HEK293 (cell line): ENCODE data around the gene ZNF345.

Experiments used
- BCL11B ChIP-seq: fragments of 450-650 bp; formaldehyde crosslinking; IDR thresholded peaks from 2 replicates; pipeline ENCODE4 v1.5.1; 2016; ENCODE audit warnings: low read depth, missing biosample characterization, missing genetic modification characterization
- EGR2 ChIP-seq: fragments of 450-650 bp; formaldehyde crosslinking; IDR thresholded peaks from 2 replicates; pipeline ENCODE4 v1.5.1; 2016; ENCODE audit warnings: low read depth, missing biosample characterization, missing genetic modification characterization
- GLIS2 ChIP-seq: fragments of 450-650 bp; formaldehyde crosslinking; IDR thresholded peaks from 2 replicates; pipeline ENCODE4 v1.5.1; 2016; ENCODE audit warnings: missing biosample characterization, missing genetic modification characterization
- KLF8 ChIP-seq: fragments of 450-650 bp; formaldehyde crosslinking; IDR thresholded peaks from 2 replicates; pipeline ENCODE4 v1.5.1; 2016; ENCODE audit warnings: missing biosample characterization, missing genetic modification characterization
- KLF9 ChIP-seq: fragments of 450-650 bp; formaldehyde crosslinking; IDR thresholded peaks from 2 replicates; pipeline ENCODE4 v1.5.1; 2016; ENCODE audit warnings: missing biosample characterization, missing genetic modification characterization, low read depth
- OVOL3 ChIP-seq: fragments of 450-650 bp; formaldehyde crosslinking; IDR thresholded peaks from 2 replicates; pipeline ENCODE4 v1.5.1; 2016; ENCODE audit warnings: missing biosample characterization, missing genetic modification characterization
- PRDM1 ChIP-seq: fragments of 450-650 bp; formaldehyde crosslinking; IDR thresholded peaks from 2 replicates; pipeline ENCODE4; 2016; ENCODE audit warnings: missing biosample characterization, missing genetic modification characterization
- SP7 ChIP-seq: fragments of 450-650 bp; formaldehyde crosslinking; IDR thresholded peaks from 2 replicates; pipeline ENCODE4 v1.5.1; 2016; ENCODE audit warnings: missing biosample characterization, missing genetic modification characterization
- ZBTB20 ChIP-seq: fragments of 450-650 bp; formaldehyde crosslinking; IDR thresholded peaks from 2 replicates; pipeline ENCODE4 v1.5.1; 2016; ENCODE audit warnings: missing biosample characterization, missing genetic modification characterization
- ZFP69B ChIP-seq: fragments of 450-650 bp; formaldehyde crosslinking; IDR thresholded peaks from 2 replicates; pipeline ENCODE4 v1.5.1; 2016; ENCODE audit warnings: missing biosample characterization, missing genetic modification characterization
- ZNF114 ChIP-seq: fragments of 450-650 bp; formaldehyde crosslinking; IDR thresholded peaks from 2 replicates; pipeline ENCODE4 v1.5.0; 2017; ENCODE audit warnings: missing biosample characterization, missing genetic modification characterization
- ZNF221 ChIP-seq: fragments of 450-650 bp; formaldehyde crosslinking; IDR thresholded peaks from 2 replicates; pipeline ENCODE4 v1.5.1; 2017; ENCODE audit warnings: missing biosample characterization, missing genetic modification characterization, borderline replicate concordance
- ZNF24 ChIP-seq: fragments of 450-650 bp; formaldehyde crosslinking; IDR thresholded peaks from 2 replicates; pipeline ENCODE4 v1.5.1; 2016; ENCODE audit warnings: missing biosample characterization, missing genetic modification characterization
- ZNF292 ChIP-seq: fragments of 450-650 bp; formaldehyde crosslinking; IDR thresholded peaks from 2 replicates; pipeline ENCODE4 v1.5.1; 2016; ENCODE audit warnings: low read depth, missing biosample characterization, missing genetic modification characterization, borderline replicate concordance
- ZNF324 ChIP-seq: fragments of 450-650 bp; formaldehyde crosslinking; IDR thresholded peaks from 2 replicates; pipeline ENCODE4 v1.5.1; 2016; ENCODE audit warnings: missing biosample characterization, missing genetic modification characterization
- ZNF391 ChIP-seq: fragments of 450-650 bp; formaldehyde crosslinking; IDR thresholded peaks from 2 replicates; pipeline ENCODE4 v1.5.1; 2016; ENCODE audit warnings: low read depth, missing biosample characterization, missing genetic modification characterization, borderline replicate concordance
- ZNF416 ChIP-seq: fragments of 450-650 bp; formaldehyde crosslinking; IDR thresholded peaks from 2 replicates; pipeline ENCODE4 v1.5.1; 2016; ENCODE audit warnings: missing biosample characterization, missing genetic modification characterization
- ZNF433 ChIP-seq: fragments of 450-650 bp; formaldehyde crosslinking; IDR thresholded peaks from 2 replicates; pipeline ENCODE4 v1.5.1; 2016; ENCODE audit warnings: missing biosample characterization, missing genetic modification characterization, low read depth
- ZNF529 ChIP-seq: fragments of 450-650 bp; formaldehyde crosslinking; IDR thresholded peaks from 2 replicates; pipeline ENCODE4 v1.5.1; 2017; ENCODE audit warnings: missing genetic modification characterization, missing biosample characterization; ENCODE audit not compliant: insufficient replicate concordance
- ZNF837 ChIP-seq: fragments of 450-650 bp; formaldehyde crosslinking; IDR thresholded peaks from 2 replicates; pipeline ENCODE4 v1.5.1; 2016; ENCODE audit warnings: missing biosample characterization, missing genetic modification characterization
- ZSCAN30 ChIP-seq: fragments of 450-650 bp; IDR thresholded peaks from 2 replicates; pipeline ENCODE4 v1.5.1; 2018; ENCODE audit warnings: missing biosample characterization, mild to moderate bottlenecking, missing genetic modification characterization, moderate library complexity
- TF ChIP-seq, protein P1 (sequence below): fragments of 450-650 bp; formaldehyde crosslinking; IDR thresholded peaks from 2 replicates; pipeline ENCODE4 v1.5.1; 2016; ENCODE audit warnings: missing biosample characterization, missing genetic modification characterization
- TF ChIP-seq, protein P2 (sequence below): fragments of 450-650 bp; formaldehyde crosslinking; IDR thresholded peaks from 2 replicates; pipeline ENCODE4 v1.5.1; 2016; ENCODE audit warnings: missing biosample characterization, missing genetic modification characterization
- TF ChIP-seq, protein P3 (sequence below): fragments of 450-650 bp; formaldehyde crosslinking; IDR thresholded peaks from 2 replicates; pipeline ENCODE4 v1.5.1; 2016; ENCODE audit warnings: missing biosample characterization, missing genetic modification characterization
- TF ChIP-seq, protein P4 (sequence below): fragments of 450-650 bp; formaldehyde crosslinking; conservative IDR thresholded peaks from 2 replicates; pipeline ENCODE4 v1.5.1; 2016; ENCODE audit warnings: low read depth, missing biosample characterization, missing genetic modification characterization

The ZNF345 gene

DNA sequence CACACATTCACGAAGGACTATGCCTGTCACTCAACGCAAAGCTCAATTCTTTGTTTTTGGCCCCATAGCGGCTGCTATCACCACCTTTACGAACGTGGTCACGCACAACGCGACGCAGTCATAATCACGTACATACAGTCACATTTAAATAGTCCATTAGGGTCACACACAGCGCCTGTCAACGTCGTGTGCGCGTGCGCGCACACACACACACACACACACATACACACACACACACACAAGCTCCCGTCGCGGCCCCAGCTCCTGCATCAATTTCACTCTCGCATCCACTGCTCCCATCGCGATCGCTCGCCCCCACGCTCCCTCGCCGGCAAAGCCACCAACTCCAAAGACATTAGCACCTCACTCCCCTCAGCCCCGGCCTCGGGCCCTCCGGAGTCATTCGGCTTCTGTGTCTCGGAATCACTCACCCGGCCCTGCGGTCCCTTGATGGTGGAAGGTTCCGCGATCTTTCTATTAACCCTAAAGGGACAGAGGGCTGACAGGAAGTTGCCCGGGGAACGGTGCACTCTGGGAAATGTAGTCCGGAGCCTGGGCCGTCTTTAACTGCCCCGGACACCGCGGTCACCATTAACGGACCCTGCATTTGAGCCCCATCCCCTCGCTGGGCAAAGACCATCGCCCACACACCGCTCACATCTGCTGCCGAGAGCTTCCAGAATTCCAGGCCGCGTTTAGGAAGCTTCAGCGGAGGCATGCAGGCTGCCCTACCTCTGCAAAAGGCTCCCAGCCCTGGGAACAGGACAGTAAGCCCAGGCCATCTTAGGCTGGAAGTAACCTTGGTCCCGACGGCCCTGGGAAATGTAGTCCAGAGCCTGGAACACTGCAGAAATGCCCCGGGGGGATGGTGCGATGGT lies 12.5 kb upstream of the ZNF345 start, which contains the start of gene ZNF790 (continued):
- TF ChIP-seq ZNF433 (tag by site-specific recombination) = peak; percentile 46; the same call in 1 of the 2 replicates
- TF ChIP-seq, protein P1, sequence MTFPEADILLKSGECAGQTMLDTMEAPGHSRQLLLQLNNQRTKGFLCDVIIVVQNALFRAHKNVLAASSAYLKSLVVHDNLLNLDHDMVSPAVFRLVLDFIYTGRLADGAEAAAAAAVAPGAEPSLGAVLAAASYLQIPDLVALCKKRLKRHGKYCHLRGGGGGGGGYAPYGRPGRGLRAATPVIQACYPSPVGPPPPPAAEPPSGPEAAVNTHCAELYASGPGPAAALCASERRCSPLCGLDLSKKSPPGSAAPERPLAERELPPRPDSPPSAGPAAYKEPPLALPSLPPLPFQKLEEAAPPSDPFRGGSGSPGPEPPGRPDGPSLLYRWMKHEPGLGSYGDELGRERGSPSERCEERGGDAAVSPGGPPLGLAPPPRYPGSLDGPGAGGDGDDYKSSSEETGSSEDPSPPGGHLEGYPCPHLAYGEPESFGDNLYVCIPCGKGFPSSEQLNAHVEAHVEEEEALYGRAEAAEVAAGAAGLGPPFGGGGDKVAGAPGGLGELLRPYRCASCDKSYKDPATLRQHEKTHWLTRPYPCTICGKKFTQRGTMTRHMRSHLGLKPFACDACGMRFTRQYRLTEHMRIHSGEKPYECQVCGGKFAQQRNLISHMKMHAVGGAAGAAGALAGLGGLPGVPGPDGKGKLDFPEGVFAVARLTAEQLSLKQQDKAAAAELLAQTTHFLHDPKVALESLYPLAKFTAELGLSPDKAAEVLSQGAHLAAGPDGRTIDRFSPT (tag by site-specific recombination) = no peak
- peak; percentile 71 for TF ChIP-seq PRDM1 (tag by site-specific recombination)
- TF ChIP-seq EGR2 (tag by site-specific recombination) = no peak; the same call in 1 of the 2 replicates
- peak; percentile 99 for TF ChIP-seq ZNF24 (tag by site-specific recombination)
- peak; percentile 98 for TF ChIP-seq ZNF837 (tag by site-specific recombination)
- no peak for TF ChIP-seq ZNF292
- 0 out of 2 replicates have a peak, but pooled peaks have one; percentile 46 for TF ChIP-seq KLF9 (tag by site-specific recombination)
- peak; percentile 99 for TF ChIP-seq ZNF391
- peak; percentile 96 for TF ChIP-seq ZSCAN30 (tag by site-specific recombination)
- TF ChIP-seq ZNF221 (tag by site-specific recombination) = 0 out of 2 replicates have a peak, but pooled peaks have one; percentile 49
- TF ChIP-seq ZNF416 (tag by site-specific recombination) = peak; percentile 19
- TF ChIP-seq, protein P2, sequence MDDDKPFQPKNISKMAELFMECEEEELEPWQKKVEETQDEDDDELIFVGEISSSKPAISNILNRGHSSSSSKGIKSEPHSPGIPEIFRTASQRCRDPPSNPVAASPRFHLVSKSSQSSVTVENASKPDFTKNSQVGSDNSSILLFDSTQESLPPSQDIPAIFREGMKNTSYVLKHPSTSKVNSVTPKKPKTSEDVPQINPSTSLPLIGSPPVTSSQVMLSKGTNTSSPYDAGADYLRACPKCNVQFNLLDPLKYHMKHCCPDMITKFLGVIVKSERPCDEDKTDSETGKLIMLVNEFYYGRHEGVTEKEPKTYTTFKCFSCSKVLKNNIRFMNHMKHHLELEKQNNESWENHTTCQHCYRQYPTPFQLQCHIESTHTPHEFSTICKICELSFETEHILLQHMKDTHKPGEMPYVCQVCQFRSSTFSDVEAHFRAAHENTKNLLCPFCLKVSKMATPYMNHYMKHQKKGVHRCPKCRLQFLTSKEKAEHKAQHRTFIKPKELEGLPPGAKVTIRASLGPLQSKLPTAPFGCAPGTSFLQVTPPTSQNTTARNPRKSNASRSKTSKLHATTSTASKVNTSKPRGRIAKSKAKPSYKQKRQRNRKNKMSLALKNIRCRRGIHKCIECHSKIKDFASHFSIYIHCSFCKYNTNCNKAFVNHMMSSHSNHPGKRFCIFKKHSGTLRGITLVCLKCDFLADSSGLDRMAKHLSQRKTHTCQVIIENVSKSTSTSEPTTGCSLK (tag by site-specific recombination) = no peak
- TF ChIP-seq KLF8 (tag by site-specific recombination) = peak; percentile 98
- no peak for TF ChIP-seq ZNF114 (tag by site-specific recombination)
- peak; percentile 100 for TF ChIP-seq ZBTB20
- TF ChIP-seq BCL11B (tag by site-specific recombination) = peak; percentile 91
- TF ChIP-seq OVOL3 = peak; percentile 80
- TF ChIP-seq ZFP69B (tag by site-specific recombination) = peak; percentile 96
- no peak for TF ChIP-seq ZNF529 (tag by site-specific recombination)
- no peak; the same call in 1 of the 2 replicates for TF ChIP-seq GLIS2 (tag by site-specific recombination)
- TF ChIP-seq, protein P3, sequence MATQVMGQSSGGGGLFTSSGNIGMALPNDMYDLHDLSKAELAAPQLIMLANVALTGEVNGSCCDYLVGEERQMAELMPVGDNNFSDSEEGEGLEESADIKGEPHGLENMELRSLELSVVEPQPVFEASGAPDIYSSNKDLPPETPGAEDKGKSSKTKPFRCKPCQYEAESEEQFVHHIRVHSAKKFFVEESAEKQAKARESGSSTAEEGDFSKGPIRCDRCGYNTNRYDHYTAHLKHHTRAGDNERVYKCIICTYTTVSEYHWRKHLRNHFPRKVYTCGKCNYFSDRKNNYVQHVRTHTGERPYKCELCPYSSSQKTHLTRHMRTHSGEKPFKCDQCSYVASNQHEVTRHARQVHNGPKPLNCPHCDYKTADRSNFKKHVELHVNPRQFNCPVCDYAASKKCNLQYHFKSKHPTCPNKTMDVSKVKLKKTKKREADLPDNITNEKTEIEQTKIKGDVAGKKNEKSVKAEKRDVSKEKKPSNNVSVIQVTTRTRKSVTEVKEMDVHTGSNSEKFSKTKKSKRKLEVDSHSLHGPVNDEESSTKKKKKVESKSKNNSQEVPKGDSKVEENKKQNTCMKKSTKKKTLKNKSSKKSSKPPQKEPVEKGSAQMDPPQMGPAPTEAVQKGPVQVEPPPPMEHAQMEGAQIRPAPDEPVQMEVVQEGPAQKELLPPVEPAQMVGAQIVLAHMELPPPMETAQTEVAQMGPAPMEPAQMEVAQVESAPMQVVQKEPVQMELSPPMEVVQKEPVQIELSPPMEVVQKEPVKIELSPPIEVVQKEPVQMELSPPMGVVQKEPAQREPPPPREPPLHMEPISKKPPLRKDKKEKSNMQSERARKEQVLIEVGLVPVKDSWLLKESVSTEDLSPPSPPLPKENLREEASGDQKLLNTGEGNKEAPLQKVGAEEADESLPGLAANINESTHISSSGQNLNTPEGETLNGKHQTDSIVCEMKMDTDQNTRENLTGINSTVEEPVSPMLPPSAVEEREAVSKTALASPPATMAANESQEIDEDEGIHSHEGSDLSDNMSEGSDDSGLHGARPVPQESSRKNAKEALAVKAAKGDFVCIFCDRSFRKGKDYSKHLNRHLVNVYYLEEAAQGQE (tag by site-specific recombination) = peak; percentile 88
- TF ChIP-seq SP7 (tag by site-specific recombination) = peak; percentile 98
- peak; percentile 100 for TF ChIP-seq ZNF324
- TF ChIP-seq, protein P4, sequence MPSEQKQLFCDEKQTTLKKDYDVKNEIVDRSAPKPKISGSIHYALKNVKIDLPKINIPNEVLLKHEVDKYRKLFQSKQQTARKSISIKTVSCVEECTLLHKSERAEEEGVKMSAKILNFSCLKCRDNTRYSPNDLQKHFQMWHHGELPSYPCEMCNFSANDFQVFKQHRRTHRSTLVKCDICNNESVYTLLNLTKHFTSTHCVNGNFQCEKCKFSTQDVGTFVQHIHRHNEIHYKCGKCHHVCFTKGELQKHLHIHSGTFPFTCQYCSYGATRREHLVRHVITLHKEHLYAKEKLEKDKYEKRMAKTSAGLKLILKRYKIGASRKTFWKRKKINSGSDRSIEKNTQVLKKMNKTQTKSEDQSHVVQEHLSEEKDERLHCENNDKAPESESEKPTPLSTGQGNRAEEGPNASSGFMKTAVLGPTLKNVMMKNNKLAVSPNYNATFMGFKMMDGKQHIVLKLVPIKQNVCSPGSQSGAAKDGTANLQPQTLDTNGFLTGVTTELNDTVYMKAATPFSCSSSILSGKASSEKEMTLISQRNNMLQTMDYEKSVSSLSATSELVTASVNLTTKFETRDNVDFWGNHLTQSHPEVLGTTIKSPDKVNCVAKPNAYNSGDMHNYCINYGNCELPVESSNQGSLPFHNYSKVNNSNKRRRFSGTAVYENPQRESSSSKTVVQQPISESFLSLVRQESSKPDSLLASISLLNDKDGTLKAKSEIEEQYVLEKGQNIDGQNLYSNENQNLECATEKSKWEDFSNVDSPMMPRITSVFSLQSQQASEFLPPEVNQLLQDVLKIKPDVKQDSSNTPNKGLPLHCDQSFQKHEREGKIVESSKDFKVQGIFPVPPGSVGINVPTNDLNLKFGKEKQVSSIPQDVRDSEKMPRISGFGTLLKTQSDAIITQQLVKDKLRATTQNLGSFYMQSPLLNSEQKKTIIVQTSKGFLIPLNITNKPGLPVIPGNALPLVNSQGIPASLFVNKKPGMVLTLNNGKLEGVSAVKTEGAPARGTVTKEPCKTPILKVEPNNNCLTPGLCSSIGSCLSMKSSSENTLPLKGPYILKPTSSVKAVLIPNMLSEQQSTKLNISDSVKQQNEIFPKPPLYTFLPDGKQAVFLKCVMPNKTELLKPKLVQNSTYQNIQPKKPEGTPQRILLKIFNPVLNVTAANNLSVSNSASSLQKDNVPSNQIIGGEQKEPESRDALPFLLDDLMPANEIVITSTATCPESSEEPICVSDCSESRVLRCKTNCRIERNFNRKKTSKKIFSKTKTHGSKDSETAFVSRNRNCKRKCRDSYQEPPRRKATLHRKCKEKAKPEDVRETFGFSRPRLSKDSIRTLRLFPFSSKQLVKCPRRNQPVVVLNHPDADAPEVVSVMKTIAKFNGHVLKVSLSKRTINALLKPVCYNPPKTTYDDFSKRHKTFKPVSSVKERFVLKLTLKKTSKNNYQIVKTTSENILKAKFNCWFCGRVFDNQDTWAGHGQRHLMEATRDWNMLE (tag by site-specific recombination) = peak; percentile 78
